Measurements from ENCODE around the gene ORM2. TPM values are rescaled to one million over a fixed set of nuclear protein-coding genes. Genes with fewer than 3 reads are reported as not detected.
A peak's percentile ranks its signal among the peaks of the same experiment; 100 is the strongest.

ORM2 gene
- total RNA-seq, 4 donors from 2014 or later = 6.3 to 15.6 TPM; not detected in 2

- ATAC-seq (no peak), DNase-seq (peak in 1 of 2 donors; percentile 1)
- no peak for TF ChIP-seq POLR2A (IDR thresholded peaks at IDR 0.05)
- TF ChIP-seq, protein P1, sequence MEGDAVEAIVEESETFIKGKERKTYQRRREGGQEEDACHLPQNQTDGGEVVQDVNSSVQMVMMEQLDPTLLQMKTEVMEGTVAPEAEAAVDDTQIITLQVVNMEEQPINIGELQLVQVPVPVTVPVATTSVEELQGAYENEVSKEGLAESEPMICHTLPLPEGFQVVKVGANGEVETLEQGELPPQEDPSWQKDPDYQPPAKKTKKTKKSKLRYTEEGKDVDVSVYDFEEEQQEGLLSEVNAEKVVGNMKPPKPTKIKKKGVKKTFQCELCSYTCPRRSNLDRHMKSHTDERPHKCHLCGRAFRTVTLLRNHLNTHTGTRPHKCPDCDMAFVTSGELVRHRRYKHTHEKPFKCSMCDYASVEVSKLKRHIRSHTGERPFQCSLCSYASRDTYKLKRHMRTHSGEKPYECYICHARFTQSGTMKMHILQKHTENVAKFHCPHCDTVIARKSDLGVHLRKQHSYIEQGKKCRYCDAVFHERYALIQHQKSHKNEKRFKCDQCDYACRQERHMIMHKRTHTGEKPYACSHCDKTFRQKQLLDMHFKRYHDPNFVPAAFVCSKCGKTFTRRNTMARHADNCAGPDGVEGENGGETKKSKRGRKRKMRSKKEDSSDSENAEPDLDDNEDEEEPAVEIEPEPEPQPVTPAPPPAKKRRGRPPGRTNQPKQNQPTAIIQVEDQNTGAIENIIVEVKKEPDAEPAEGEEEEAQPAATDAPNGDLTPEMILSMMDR (IDR thresholded peaks at IDR 0.05 in 4 of 5, conservative IDR thresholded peaks at IDR 0.05 in 1 of 5) = no peak
- Histone ChIP-seq H3K27ac (no peak overlapping the region), H3K36me3 (no peaks in the 10 kb centered on the region), H3K27me3 (no peaks in the 10 kb centered on the region), H3K9me3 (no peaks in the 10 kb centered on the region), H3K4me1 (no peaks in the 10 kb centered on the region), H3K4me3 (no peak overlapping the region)
- in situ Hi-C loops (cut with MboI; ENCODE audit: low sequenced_read_pairs in 4 of 4) (loop anchor here in 3 of 4 donors (5.0 to 25.0 kb wide), 5 partner anchors 124 to 477 kb away; partner anchors contain the start of gene COL27A1 (in 1 of the 3)), intact Hi-C loops (cut with DNase I; ENCODE audit: low total_unique reads) (no loop called here)
Measured at GRCh38 chr9:114289106-114289505, 40.6 kb upstream of the ORM2 start.

DNA sequence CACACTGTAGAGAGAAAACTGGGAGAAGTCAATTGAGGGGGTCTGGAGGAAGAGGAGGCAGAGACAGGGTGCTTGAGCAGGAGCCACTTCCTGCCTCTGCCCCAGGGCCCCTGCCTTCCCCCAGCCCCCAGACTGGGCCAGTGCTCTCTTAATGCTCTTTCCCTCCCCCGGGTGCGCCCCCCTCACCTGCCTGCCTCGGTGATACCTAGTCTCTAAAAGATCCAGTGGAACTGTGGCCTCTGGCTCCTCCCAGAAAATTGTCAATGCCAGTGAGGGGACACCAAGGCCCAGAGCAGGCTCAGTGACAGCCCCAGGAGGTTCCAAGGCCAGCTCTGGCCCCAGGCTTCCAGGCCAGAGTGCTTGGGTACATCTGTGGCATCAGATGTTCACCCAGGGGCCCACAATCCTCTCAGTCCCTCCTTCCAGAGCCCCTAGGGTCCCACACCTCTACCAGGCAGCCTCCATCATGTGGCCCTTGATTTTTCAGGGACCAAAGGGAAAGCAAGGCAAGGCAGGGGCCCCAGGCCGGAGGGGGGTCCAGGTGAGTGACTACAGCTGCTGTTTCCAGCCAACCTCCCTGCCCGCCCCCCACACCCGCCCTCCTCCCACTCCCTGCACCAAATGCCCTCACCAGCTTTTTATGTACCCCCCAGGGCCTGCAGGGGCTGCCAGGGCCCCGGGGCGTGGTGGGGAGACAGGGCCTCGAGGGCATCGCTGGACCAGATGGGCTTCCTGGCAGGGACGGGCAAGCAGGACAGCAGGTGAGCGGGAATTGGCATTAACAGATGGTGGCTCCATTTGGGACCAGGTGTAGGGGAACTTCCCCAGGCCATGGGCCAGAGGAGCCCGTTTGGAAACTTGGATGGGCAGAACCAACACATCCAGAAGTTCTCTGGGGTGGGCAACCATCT is 39.8 kb upstream of the ORM2 start:
- ATAC-seq (no peak), DNase-seq (peak in 1 of 2 donors; percentile 8)
- Histone ChIP-seq H3K4me1 (no peaks in the 10 kb centered on the region), H3K4me3 (no peak overlapping the region), H3K9me3 (no peaks in the 10 kb centered on the region), H3K36me3 (peaks cover 0 to 5% of the 10 kb centered on the region in 2 donors), H3K27ac (no peak overlapping the region), H3K27me3 (no peaks in the 10 kb centered on the region)
- TF ChIP-seq, protein P1 (IDR thresholded peaks at IDR 0.05 in 4 of 5, conservative IDR thresholded peaks at IDR 0.05 in 1 of 5) = no peak
- no peak for TF ChIP-seq POLR2A (IDR thresholded peaks at IDR 0.05)
- in situ Hi-C loops (cut with MboI; ENCODE audit: low sequenced_read_pairs in 4 of 4) (loop anchor here (5.0 to 25.0 kb wide), 6 partner anchors 125 to 478 kb away; partner anchors contain the start of gene COL27A1 (in 1 of the 4)), intact Hi-C loops (cut with DNase I; ENCODE audit: low total_unique reads) (no loop called here)

DNA sequence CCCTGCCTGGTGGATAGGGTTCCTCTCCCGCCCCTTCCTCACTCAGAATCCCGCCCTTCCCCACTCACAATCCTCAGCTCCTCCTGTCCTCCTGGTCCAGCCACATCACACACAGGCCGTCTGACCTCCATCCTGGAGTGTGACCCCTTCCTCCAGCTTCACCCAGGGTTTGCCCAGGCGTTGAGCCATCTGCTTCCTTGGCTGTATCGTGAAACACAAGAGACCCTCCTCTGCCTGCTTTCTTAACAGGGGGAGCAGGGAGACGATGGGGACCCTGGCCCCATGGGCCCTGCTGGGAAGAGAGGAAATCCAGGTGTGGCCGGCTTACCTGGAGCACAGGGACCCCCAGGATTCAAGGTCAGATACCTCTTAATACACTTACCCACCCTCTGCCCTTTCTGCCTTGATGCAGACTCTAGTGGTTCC is 39.1 kb upstream of the ORM2 start:
- H3K9me3 ChIP-seq = no peaks in the 10 kb centered on the region
- ATAC-seq (peak; percentile 18 to 19), DNase-seq (peak in 1 of 2 donors; percentile 10)
- in situ Hi-C loops (cut with MboI; ENCODE audit: low sequenced_read_pairs in 4 of 4) (loop anchor here in 3 of 4 donors (5.0 to 25.0 kb wide), 2 partner anchors 183 to 478 kb away; no protein-coding TSS in a partner anchor), intact Hi-C loops (cut with DNase I; ENCODE audit: low total_unique reads) (no loop called here)
- H3K27me3 ChIP-seq = no peaks in the 10 kb centered on the region
- peaks cover 0 to 11% of the 10 kb centered on the region in 2 donors for H3K36me3 ChIP-seq
- no peaks in the 10 kb centered on the region for H3K4me1 ChIP-seq
- no peak overlapping the region for H3K27ac ChIP-seq
- TF ChIP-seq, protein P1 (IDR thresholded peaks at IDR 0.05 in 4 of 5, conservative IDR thresholded peaks at IDR 0.05 in 1 of 5) = no peak
- no peak for TF ChIP-seq POLR2A (IDR thresholded peaks at IDR 0.05)
- no peak overlapping the region for H3K4me3 ChIP-seq

GRCh38 chr9:114291064-114291474 is 38.6 kb upstream of the ORM2 start:
- TF ChIP-seq, protein P1 (IDR thresholded peaks at IDR 0.05 in 4 of 5, conservative IDR thresholded peaks at IDR 0.05 in 1 of 5) = peak; percentile 84 to 96 (median 93)
- TF ChIP-seq POLR2A (IDR thresholded peaks at IDR 0.05) = no peak
- no peaks in the 10 kb centered on the region for H3K4me1 ChIP-seq
- no peak overlapping the region for H3K4me3 ChIP-seq
- in situ Hi-C loops (cut with MboI; ENCODE audit: low sequenced_read_pairs in 4 of 4) (loop anchor here in 3 of 4 donors (5.0 to 25.0 kb wide), 2 partner anchors 184 to 479 kb away; no protein-coding TSS in a partner anchor), intact Hi-C loops (cut with DNase I; ENCODE audit: low total_unique reads) (loop anchor here (1.0 kb wide), 3 partner anchors 136 to 209 kb away; partner anchors contain the start of gene COL27A1)
- H3K27me3 ChIP-seq = no peaks in the 10 kb centered on the region
- peaks cover 0 to 13% of the 10 kb centered on the region in 2 donors for H3K36me3 ChIP-seq
- no peaks in the 10 kb centered on the region for H3K9me3 ChIP-seq
- DNase-seq = peak; percentile 31 to 56
- ATAC-seq = peak; percentile 69 to 75
- no peak overlapping the region for H3K27ac ChIP-seq
